ENCODE data around the gene HEATR5A.
"Not testable (repeated sequence)": the region's sequence is repeated elsewhere in the genome, so short reads cannot be mapped to it uniquely, and the experiment has no call there.

HEATR5A gene

GRCh38 chr14:31255286-31255685, 165.1 kb downstream of the HEATR5A start:
- no peak for TF ChIP-seq CTCF (IDR thresholded peaks at IDR 0.05; ENCODE audit: control insufficient read depth, insufficient read depth, low read depth, low read length, missing control alignments)
- no peak overlapping the region for H3K4me3 ChIP-seq (ENCODE audit: control insufficient read depth, low read depth, low read length)
- no peak for DNase-seq (ENCODE audit: low read depth)

GRCh38 chr14:31253746-31254471, 166.4 kb downstream of the HEATR5A start:
- DNase-seq (ENCODE audit: low read depth): no peak
- no peak overlapping the region for H3K4me3 ChIP-seq (ENCODE audit: control insufficient read depth, low read depth, low read length)
- no peak for TF ChIP-seq CTCF (IDR thresholded peaks at IDR 0.05; ENCODE audit: control insufficient read depth, insufficient read depth, low read depth, low read length, missing control alignments)

GRCh38 chr14:31252865-31253264, 167.5 kb downstream of the HEATR5A start:
- DNase-seq (ENCODE audit: low read depth): no peak
- no peak for TF ChIP-seq CTCF (IDR thresholded peaks at IDR 0.05; ENCODE audit: control insufficient read depth, insufficient read depth, low read depth, low read length, missing control alignments)
- H3K4me3 ChIP-seq (ENCODE audit: control insufficient read depth, low read depth, low read length): no peak overlapping the region

GRCh38 chr14:31251028-31251958, 169.1 kb downstream of the HEATR5A start:
- no peak for DNase-seq (ENCODE audit: low read depth)
- no peak overlapping the region for H3K4me3 ChIP-seq (ENCODE audit: control insufficient read depth, low read depth, low read length)
- TF ChIP-seq CTCF (IDR thresholded peaks at IDR 0.05; ENCODE audit: control insufficient read depth, insufficient read depth, low read depth, low read length, missing control alignments): no peak

- H3K4me3 ChIP-seq (ENCODE audit: control insufficient read depth, low read depth, low read length): no peak overlapping the region
- DNase-seq (ENCODE audit: low read depth): no peak
- no peak for TF ChIP-seq CTCF (IDR thresholded peaks at IDR 0.05; ENCODE audit: control insufficient read depth, insufficient read depth, low read depth, low read length, missing control alignments)
Measured at GRCh38 chr14:31244626-31245025, 175.7 kb downstream of the HEATR5A start.

- TF ChIP-seq CTCF (IDR thresholded peaks at IDR 0.05; ENCODE audit: control insufficient read depth, insufficient read depth, low read depth, low read length, missing control alignments): no peak
- no peak for DNase-seq (ENCODE audit: low read depth)
- H3K4me3 ChIP-seq (ENCODE audit: control insufficient read depth, low read depth, low read length): no peak overlapping the region
Measured at GRCh38 chr14:31243860-31244259, 176.5 kb downstream of the HEATR5A start.

- not testable (repeated sequence) for H3K4me3 ChIP-seq (ENCODE audit: control insufficient read depth, low read depth, low read length); DNase-seq (ENCODE audit: low read depth)
Measured at GRCh38 chr14:31242161-31242940, 178.0 kb downstream of the HEATR5A start.
